ENCODE measurements around the gene ANKRD26.

- TF ChIP-seq CTCF (IDR thresholded peaks at IDR 0.05) (no peak), POLR2A (IDR thresholded peaks at IDR 0.05) (no peak)
Observed at GRCh38 chr10:26982058-26982457, 118.2 kb downstream of the ANKRD26 start.

Measured in lower leg skin (tissue), 3 donors.